Panc1 (cell line): ENCODE results near the gene ST8SIA6. TPM values are rescaled to one million over a fixed set of nuclear protein-coding genes. Genes with fewer than 3 reads are reported as not detected.

Experiments used
- ATAC-seq: fragments of 200-7000 bp; cut with Tn5 transposase; 2 replicates; pipeline ENCODE4 v1.9.1; 2020; ENCODE audit warnings: mild to moderate bottlenecking, moderate library complexity
- BruUV-seq: library from RNA; stranded (reverse); fragments of 400-500 nt; replicated peaks from 2 replicates; lab custom pipeline; 2021; lab: Mats Ljungman, UMichigan
- CTCF ChIA-PET: fragments of 300-600 bp; sonication (Branson Sonifier 250); formaldehyde crosslinking; loops from one replicate; lab custom pipeline; 2022; ENCODE audit warnings: antibody characterized with exemption; lab: Charles Lee
- POLR2A ChIA-PET: fragments of 300-600 bp; sonication (Branson Sonifier 250); formaldehyde crosslinking; loops from one replicate; lab custom pipeline; 2022; ENCODE audit warnings: antibody characterized with exemption; lab: Charles Lee
- DNase-seq: peaks from one replicate; pipeline ENCODE4 v3.0.0-alpha.2; 2010; ENCODE audit warnings: low read depth, low spot score
- H3K27ac ChIP-seq: 2 replicates; pipeline ENCODE4 v1.5.1; 2011; ENCODE audit warnings: mild to moderate bottlenecking, low read length, inconsistent platforms
- H3K27me3 ChIP-seq: fragments of 200-500 bp; sonication (Bioruptor generic); 2 replicates; pipeline ENCODE4 v1.6.0; 2014; ENCODE audit warnings: low read length, inconsistent platforms; ENCODE audit not compliant: control insufficient read depth, insufficient read depth
- H3K36me3 ChIP-seq: fragments of 200-500 bp; sonication (Bioruptor generic); 2 replicates; pipeline ENCODE4 v1.5.1; 2014; ENCODE audit warnings: inconsistent platforms, mild to moderate bottlenecking, low read length, moderate library complexity; ENCODE audit not compliant: control insufficient read depth, insufficient read depth
- H3K4me1 ChIP-seq: 2 replicates; pipeline ENCODE4 v1.5.1; 2011; ENCODE audit warnings: inconsistent platforms, mild to moderate bottlenecking, low read length, moderate library complexity; ENCODE audit not compliant: control insufficient read depth, insufficient read depth
- H3K4me3 ChIP-seq, 2 experiments: 2 replicates each; pipeline ENCODE4 v1.5.1; 2011 to 2012; ENCODE audit warnings: low read depth in 2 of 2, low read length in 2 of 2, mild to moderate bottlenecking in 2 of 2, inconsistent platforms in 1 of 2, moderate library complexity in 1 of 2
- H3K9me3 ChIP-seq: fragments of 200-500 bp; sonication (Bioruptor generic); 2 replicates; pipeline ENCODE4 v1.5.1; 2014; ENCODE audit warnings: low read depth, mild to moderate bottlenecking, inconsistent platforms, low read length, moderate library complexity; ENCODE audit not compliant: control insufficient read depth, insufficient read depth
- CTCF ChIP-seq: fragments of 450-650 bp; IDR thresholded peaks from 2 replicates; pipeline ENCODE4 v1.5.1; 2017; ENCODE audit warnings: mild to moderate bottlenecking
- POLR2AphosphoS5 ChIP-seq: IDR thresholded peaks from 2 replicates; pipeline ENCODE4 v1.6.1; 2012; ENCODE audit warnings: mild to moderate bottlenecking, low read depth, low read length, moderate library complexity
- SIN3A ChIP-seq: IDR thresholded peaks from 2 replicates; pipeline ENCODE4 v1.6.1; 2012; ENCODE audit warnings: low read depth, mild to moderate bottlenecking, low read length, moderate library complexity, borderline replicate concordance; ENCODE audit not compliant: insufficient read depth
- TCF7L2 ChIP-seq: IDR thresholded peaks from 2 replicates; pipeline ENCODE4 v1.6.1; 2011; ENCODE audit warnings: mild to moderate bottlenecking, low read depth, low read length, inconsistent platforms
- in situ Hi-C: cut with HindIII; loops from 2 replicates; pipeline ENCODE4 v1.10.0; 2016; ENCODE audit warnings: low sequenced_read_pairs, low pct_unique_long_range_greater_than_20kb
- intact Hi-C: fragments of 100-400 bp; cut with micrococcal nuclease; formaldehyde crosslinking; loops from one replicate; pipeline ENCODE4 v1.10.0; 2022; ENCODE audit not compliant: unreplicated experiment
- total RNA-seq: library from RNA; stranded (reverse); gene quantifications from one replicate; pipeline ENCODE4 v1.2.1, GENCODE V29; 2021; ENCODE audit not compliant: unreplicated experiment
- TF ChIP-seq, protein P1 (sequence below), 2 experiments: IDR thresholded peaks; 2 replicates each; pipeline ENCODE4 v1.6.1; 2011 to 2012; ENCODE audit warnings: low read depth in 2 of 2, control low read depth in 1 of 2, low read length in 1 of 2, mild to moderate bottlenecking in 1 of 2, moderate library complexity in 1 of 2; ENCODE audit not compliant: insufficient read depth in 1 of 2

ST8SIA6 gene
- total RNA-seq, 1 experiment from 2014 or later, result 0.82 TPM

DNA sequence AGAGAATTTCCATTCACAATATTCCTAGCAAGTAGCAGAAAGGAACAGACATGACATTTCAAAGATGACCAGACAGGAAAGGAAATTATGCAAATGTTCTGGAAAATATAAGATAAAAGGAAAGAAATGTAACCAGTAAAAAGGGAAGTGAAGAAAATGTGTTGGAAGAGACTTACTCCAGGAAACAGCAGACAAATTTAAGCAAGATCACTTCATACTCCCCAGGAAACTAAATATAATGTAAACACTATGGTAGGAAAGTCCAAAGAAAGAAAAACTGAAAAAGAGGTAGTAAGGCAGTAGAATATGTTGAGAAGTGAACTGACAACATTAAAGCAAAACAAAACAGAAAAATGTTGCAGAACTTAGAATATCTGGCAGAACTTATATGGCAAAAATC lies 6.4 kb upstream of the ST8SIA6 start:
- H3K9me3 ChIP-seq, result no peaks in the 10 kb centered on the region
- ChIA-PET POLR2A (no interaction called here), CTCF (no interaction called here)
- H3K4me3 ChIP-seq, result no peak overlapping the region
- DNase-seq (no peak), ATAC-seq (no peak)
- TF ChIP-seq POLR2AphosphoS5 (no peak), TCF7L2 (no peak), CTCF (no peak)
- TF ChIP-seq, protein P1, sequence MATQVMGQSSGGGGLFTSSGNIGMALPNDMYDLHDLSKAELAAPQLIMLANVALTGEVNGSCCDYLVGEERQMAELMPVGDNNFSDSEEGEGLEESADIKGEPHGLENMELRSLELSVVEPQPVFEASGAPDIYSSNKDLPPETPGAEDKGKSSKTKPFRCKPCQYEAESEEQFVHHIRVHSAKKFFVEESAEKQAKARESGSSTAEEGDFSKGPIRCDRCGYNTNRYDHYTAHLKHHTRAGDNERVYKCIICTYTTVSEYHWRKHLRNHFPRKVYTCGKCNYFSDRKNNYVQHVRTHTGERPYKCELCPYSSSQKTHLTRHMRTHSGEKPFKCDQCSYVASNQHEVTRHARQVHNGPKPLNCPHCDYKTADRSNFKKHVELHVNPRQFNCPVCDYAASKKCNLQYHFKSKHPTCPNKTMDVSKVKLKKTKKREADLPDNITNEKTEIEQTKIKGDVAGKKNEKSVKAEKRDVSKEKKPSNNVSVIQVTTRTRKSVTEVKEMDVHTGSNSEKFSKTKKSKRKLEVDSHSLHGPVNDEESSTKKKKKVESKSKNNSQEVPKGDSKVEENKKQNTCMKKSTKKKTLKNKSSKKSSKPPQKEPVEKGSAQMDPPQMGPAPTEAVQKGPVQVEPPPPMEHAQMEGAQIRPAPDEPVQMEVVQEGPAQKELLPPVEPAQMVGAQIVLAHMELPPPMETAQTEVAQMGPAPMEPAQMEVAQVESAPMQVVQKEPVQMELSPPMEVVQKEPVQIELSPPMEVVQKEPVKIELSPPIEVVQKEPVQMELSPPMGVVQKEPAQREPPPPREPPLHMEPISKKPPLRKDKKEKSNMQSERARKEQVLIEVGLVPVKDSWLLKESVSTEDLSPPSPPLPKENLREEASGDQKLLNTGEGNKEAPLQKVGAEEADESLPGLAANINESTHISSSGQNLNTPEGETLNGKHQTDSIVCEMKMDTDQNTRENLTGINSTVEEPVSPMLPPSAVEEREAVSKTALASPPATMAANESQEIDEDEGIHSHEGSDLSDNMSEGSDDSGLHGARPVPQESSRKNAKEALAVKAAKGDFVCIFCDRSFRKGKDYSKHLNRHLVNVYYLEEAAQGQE (IDR thresholded peaks at IDR 0.05; ENCODE audit: insufficient read depth in 1 of 2, low read depth in 2 of 2, low read length in 1 of 2), result no peak
- H3K36me3 ChIP-seq, result no peaks in the 10 kb centered on the region
- no peak overlapping the region for H3K27ac ChIP-seq
- no TSS peak for BruUV-seq
- no peaks in the 10 kb centered on the region for H3K27me3 ChIP-seq
- in situ Hi-C loops (no loop called here), intact Hi-C loops (no loop called here)
- no peaks in the 10 kb centered on the region for H3K4me1 ChIP-seq

DNA sequence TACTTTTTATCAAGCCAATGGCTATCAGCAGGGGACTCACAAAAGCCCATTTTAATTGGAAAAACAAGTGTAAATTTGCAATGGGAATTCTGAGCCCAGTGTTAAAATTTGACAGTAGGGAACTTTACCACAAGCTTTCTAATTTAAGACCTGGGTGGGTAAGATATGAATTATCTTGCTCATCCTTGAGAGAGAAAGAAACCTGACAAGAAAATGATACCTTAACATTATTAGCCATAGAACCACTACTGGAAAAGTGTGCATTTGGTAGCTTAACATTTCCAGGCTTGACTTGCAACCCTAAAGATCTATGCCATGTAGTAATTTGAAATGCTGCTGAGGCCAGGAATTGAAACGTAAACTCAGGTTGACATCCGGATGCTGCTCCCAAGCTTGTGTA lies 2.7 kb upstream of the ST8SIA6 start:
- intact Hi-C loops (no loop called here), in situ Hi-C loops (no loop called here)
- Histone ChIP-seq H3K4me1 (no peaks in the 10 kb centered on the region; the same call in 1 of the 2 replicates), H3K27me3 (no peaks in the 10 kb centered on the region), H3K27ac (no peak overlapping the region), H3K36me3 (no peaks in the 10 kb centered on the region), H3K9me3 (no peaks in the 10 kb centered on the region), H3K4me3 (no peak overlapping the region)
- no peak for ATAC-seq
- BruUV-seq, result no TSS peak
- TF ChIP-seq CTCF (no peak), TCF7L2 (no peak), POLR2AphosphoS5 (no peak), SIN3A (no peak)
- TF ChIP-seq, protein P1 (IDR thresholded peaks at IDR 0.05; ENCODE audit: insufficient read depth in 1 of 2, low read depth in 2 of 2, low read length in 1 of 2), result no peak
- no peak for DNase-seq
- CTCF ChIA-PET, result no interaction called here
- POLR2A ChIA-PET, result no interaction called here
